RPMI7951 (cell line): ENCODE measurements around the gene KLHL17. TPM values are rescaled to one million over a fixed set of nuclear protein-coding genes. Genes with fewer than 3 reads are reported as not detected.

Experiments used
- DNase-seq: peaks from one replicate; pipeline ENCODE4 v3.0.0-alpha.2; 2012; ENCODE audit warnings: low read depth
- total RNA-seq: library from RNA; depleted of rRNA; stranded (reverse); fragments of >200 nt; shearing (Covaris generic); gene quantifications from 2 replicates; pipeline ENCODE4 v1.2.3, GENCODE V29; 2014

Gene KLHL17
- total RNA-seq, 1 experiment from 2014 or later, result 5.4 TPM

DNA sequence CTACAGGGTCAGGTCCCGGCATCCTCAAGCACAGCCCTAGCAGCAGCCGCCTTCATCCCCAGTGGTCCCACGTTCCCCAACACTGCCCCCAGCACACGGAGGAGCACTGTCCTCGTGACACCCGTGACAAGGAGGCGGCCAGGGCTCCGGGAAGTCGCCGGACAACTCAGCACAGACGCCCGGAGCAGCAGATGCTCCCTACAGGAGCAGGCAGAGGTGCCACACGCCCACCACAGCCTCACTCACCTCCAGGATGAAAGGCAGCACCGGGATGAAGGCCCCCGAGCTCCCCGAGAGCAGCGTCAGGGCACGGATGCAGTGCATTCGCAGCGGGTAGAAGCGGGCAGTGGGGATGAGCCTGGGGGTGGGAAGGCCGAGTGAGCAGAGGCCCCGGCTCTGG lies 9.5 kb upstream of the KLHL17 start:
- no peak for DNase-seq

DNA sequence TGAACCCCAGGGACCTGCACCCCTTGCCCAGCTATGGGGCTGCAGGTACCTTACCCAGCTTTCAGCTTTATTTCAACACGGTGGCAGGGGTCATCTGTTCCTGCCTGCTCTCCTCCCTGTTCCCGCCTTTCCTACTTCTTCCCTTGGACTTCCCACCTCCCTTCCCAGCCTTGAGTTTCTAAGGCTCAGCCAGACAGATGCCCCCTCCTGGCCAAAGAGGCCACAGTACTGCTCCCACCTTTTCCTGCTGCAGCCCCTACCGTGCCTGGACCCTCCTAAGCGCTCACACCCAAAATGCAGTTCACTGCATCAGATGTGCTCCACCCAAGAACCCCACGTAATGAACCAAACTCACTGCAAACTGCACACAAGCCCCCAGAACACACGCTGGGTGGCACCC lies 9.0 kb upstream of the KLHL17 start:
- peak; percentile 34 for DNase-seq

DNA sequence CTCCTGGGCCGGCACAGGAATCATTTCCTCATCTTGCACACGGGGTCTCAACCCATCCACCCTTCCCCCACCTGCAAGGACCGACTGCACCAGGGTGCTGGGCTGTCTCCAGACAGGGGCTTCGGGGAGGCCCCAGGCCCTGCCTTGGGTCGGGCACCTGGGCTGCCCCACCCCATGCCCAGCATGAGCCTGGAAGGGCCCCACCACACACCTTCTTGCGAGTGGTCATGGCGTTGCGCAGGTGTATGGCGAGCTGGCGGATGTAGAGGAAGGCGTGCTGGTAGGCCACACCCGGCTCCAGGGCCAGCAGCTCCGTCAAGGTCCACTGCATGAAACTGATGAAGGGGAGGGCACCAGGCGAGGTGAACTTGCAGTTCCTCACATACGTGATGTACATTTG lies 8.2 kb upstream of the KLHL17 start:
- no peak for DNase-seq

DNA sequence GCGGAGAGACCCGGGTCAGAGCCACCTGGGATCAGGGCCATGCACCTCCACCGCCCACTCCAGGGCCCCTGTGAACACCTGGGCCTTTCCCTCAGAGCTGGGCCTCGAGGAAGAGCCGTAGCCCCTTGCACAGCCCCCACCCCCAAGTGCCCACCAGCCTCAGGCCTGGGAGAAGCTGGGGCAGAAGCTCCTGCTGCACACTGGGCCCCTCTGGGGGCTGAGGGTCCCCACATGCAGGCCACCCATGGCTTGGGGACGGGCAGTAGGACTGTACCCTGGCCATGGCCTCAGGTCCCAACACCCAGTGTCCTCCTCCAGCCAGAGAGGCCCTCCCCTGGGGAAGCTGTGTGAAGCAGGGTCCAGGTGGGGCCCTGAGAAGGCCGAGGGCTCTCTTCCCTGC lies 7.8 kb upstream of the KLHL17 start:
- no peak for DNase-seq

DNA sequence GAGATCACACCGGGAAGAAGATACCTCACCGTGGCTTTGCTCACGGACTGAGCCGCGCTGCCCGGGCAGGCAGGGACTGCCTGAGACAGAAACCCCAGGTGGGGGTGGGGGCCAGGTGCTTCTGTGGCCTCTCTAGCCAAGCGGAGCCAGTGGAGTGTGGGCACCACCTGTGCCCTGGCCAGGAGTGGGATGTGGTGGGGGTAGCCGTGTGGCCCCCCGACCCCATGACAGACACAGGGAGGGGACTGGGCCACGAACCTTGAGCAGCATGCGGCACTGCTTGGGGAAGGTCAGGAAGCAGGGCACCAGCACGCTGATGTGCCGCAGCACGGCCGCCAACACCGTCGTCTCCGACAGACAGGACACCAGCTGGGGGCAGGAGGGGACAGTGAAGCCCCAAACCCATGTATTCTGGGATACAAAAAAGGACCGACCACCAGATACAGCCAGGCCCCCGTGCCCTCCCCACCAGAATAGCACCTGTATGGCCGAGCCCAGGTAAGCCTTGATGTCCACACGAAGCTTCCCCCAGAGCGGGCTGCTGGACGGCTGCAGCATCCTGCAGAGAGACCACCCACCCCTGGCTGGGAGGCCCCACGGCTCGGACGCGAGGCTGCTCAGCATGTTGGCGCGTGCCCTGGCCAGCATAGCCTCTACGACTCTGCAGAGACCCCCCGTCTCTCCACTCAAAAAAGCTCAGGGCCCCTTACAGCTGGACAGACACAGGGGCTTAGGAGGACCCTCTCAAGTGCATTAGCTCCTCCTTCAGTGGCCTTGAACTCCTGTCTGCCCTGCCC lies 6.7 kb upstream of the KLHL17 start:
- DNase-seq, result no peak

DNA sequence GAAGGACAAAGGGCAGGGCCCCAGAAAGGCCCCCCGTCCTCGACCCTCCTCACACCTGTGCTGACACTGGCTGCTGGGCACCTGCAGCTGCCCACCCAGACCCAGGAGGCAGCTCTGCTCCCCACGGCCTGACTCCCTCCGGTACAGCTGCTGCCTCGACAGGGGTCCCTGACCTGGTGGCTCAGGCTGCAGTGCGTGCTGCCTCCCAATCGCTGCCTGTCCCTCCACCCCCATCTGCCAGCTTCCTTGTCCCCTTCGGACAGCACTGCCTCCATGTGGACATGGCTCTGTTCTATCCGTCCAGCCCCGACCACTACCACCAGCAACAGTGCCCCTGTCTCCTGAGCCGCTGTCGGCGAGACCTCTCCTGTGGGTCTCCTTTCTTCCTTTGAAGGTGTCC lies 5.5 kb upstream of the KLHL17 start:
- DNase-seq, result no peak

DNA sequence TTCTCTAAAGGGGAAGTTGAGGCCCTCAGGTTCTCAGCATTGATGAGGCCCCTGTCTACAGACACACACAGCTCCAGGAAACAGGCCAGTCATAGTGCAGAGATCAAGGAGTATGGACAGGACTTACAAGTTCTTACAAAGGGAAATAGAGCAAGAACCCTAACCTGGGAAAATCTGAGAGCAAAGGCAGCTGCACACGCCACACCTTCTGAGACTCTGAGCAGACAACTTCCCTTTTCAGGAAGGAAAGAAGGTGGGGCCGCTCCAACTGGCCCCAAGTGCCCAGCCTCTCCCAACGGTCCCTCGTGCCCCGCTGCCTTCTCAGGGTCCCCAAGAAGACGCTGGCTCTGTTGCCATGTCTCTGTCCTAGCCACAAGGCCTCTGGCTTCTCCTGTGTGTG lies 4.9 kb upstream of the KLHL17 start:
- DNase-seq, result no peak

DNA sequence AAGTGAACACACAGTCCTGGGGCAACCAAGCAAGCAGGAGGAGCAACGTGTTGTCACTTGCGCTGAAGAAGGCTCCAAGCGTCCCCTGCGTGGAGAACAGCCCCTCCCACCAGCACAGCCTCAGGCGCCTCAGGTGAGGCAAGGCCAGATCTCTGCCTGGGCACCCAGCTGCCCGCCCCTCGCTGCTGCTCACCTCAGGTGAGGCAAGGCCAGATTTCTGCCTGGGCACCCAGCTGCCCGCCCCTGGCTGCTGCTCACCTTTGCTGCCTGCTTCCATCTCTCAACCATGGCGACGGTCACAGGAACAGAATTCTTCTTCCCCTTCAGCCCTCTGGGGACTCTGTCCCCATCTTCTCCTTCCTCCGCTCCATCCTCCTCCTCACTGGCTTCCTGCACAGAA lies 3.7 kb upstream of the KLHL17 start:
- no peak for DNase-seq

DNA sequence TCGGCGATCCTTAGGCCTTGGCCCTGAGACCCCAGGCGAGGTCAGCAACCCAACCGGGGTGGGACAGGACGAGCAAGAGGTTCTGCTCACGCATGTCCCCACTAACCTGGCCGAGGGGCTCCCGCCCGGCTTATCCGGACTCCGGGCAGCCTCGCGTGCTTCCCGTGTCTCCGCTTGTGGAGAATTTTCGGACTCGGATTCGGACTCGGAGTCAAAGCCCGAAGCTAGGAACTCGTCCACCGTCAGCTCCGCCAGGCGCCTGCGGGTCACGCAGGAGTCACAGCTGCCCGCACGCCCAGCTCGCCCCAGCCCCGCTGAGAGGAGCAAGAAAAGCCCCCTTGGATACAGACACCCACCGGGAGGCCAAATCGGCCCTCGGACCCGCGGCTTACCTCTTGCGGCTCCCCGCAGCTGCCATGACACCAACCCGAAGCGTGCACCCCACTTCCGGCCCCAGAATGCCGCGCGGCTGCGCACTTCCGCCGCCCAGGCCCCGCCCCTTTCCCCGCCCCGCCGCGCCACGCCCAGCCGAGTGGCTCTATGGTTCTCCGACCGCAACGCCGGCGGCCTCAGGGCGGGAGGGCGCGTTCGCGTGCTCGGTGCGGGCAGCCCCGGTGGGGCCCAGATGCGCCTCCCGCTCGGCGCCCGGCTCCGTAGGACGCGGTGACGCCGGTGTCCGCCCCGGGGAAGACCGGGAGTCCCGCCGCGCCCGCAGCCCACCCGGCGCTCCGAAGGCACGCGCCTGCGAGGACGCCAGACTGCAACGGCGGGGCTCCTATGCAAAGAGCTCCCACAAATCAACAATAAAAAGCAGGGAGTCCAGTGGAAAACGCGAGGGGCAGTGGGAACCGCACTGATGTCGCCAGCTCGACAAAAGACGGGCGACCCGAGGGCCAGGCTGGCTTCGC lies 1.3 kb upstream of the KLHL17 start, which contains the start of gene NOC2L:
Gene NOC2L (minus strand): TSS at position 434 of the 908 bp plus-strand sequence. CDS start 16 bp downstream, at position 418.
- peak; percentile 84 for DNase-seq

DNA sequence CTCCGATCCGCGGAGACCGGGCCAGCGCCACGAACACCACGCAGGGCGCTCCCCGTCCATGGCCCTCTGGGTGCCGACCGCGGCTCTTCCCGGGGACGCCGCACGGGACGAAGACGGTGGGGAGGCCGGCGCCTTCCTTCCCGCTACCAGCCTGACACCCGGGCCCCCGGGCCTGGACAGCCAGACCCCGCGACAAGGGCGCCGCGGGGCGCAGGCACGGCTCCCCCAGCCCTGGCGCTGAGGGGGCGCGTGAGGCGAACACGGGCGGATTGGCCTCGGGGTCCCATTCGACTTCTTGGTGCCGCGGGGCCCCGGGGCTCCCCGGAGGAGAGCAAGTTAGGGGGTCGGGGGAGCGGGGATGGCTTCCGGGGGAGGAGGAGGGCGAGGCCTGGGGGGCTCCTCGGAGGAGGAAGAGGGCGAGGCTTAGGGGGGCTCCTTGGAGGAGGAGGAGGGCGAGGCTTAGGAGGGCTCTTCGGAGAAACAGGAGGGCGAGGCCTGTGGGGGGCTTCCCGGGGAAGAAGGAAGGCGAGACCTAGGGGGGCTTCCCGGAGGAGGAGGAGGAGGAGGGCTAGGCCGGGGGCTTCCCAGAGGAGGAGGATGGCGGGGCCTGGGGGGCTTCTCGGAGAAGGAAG lies 537 bp upstream of the KLHL17 start:
- no peak for DNase-seq

DNA sequence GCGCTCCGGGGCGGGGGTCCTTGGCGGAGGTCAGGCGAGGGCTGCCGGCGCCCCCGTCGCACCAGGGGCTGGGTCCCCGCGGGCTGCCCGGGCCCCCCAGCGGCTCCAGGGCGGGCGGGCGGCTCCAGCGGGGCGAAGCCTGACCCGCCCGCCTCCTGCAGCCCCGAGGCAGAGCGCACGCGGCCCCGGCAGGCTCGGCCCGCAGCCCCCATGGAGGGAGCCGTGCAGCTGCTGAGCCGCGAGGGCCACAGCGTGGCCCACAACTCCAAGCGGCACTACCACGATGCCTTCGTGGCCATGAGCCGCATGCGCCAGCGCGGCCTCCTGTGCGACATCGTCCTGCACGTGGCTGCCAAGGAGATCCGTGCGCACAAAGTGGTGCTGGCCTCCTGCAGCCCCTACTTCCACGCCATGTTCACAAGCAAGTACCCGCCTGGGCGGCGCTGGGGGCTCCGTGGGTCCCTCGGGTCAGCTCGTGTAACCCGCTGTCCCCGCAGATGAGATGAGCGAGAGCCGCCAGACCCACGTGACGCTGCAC lies 817 bp downstream of the KLHL17 start:
- DNase-seq, result no peak

DNA sequence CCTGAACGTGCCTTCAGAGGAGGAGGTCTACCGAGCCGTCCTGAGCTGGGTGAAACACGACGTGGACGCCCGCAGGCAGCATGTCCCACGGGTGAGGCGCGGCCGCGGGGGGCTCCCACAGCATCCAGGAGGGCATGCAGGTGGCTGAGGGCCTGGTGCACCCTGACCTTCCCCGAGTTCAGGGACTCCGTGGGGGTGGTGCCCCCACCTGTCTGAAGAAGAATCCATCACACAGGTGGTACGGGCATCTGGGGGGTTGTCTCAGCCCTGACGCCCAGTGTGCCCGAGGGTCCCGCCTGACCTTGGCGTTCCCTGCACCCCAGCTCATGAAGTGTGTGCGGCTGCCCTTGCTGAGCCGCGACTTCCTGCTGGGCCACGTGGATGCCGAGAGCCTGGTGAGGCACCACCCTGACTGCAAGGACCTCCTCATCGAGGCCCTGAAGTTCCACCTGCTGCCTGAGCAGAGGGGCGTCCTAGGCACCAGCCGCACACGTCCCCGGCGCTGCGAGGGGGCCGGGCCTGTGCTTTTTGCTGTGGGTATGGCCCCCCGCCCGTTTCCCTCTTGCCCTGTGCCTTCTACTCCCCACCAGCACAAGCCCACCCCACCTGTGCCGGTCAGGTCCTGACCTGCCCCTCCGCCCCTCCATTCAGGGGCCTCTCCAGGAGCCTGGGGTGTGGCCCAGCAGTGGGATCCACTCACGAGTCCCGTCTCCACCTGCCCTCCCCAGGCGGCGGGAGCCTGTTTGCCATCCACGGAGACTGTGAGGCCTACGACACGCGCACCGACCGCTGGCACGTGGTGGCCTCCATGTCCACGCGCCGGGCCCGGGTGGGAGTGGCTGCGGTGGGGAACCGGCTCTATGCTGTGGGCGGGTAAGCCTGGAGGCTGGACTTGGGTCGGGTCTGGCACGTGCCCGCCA lies 2.3 kb downstream of the KLHL17 start:
- no peak for DNase-seq

DNA sequence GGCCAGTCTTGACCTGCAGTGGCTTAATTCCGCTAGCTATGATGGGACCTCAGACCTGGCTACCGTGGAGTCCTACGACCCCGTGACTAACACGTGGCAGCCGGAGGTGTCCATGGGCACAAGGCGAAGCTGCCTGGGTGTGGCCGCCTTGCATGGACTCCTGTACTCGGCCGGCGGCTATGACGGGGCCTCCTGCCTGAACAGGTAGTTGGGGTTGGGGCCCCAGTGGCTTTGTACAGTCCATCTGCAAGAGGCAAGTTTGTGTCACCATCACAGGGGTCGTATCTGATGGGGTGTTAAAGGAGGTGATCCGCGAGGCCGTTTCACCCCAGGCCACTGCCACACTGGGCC lies 2.9 kb downstream of the KLHL17 start:
- no peak for DNase-seq

DNA sequence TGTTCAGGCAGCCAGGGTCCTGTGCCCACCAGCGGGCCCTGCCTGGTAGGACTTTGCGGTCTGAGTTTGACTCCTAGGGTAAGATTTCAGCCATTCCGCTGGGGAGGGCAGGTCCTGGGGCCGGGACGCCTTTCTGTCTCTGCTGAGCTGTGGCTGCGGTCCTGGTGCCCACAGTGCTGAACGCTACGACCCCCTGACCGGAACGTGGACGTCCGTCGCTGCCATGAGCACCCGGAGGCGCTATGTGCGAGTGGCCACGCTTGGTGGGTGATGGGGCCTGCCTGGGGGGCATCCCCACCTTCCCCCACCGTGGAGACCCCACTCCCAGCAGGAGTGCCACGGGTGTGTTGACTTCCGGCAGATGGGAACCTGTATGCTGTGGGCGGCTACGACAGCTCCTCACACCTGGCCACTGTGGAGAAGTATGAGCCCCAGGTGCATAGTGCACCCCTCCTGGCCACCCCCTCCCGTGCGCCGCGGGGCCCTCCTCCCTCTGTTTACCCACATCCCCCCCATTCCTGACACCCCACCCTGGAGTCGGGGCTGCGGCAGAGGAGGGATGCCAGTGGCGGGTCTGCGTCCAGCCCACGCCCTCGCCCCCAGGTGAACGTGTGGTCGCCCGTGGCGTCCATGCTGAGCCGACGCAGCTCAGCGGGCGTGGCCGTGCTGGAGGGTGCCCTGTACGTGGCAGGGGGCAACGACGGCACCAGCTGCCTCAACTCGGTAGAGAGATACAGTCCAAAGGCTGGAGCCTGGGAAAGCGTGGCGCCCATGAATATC lies 3.6 kb downstream of the KLHL17 start:
- no peak for DNase-seq

DNA sequence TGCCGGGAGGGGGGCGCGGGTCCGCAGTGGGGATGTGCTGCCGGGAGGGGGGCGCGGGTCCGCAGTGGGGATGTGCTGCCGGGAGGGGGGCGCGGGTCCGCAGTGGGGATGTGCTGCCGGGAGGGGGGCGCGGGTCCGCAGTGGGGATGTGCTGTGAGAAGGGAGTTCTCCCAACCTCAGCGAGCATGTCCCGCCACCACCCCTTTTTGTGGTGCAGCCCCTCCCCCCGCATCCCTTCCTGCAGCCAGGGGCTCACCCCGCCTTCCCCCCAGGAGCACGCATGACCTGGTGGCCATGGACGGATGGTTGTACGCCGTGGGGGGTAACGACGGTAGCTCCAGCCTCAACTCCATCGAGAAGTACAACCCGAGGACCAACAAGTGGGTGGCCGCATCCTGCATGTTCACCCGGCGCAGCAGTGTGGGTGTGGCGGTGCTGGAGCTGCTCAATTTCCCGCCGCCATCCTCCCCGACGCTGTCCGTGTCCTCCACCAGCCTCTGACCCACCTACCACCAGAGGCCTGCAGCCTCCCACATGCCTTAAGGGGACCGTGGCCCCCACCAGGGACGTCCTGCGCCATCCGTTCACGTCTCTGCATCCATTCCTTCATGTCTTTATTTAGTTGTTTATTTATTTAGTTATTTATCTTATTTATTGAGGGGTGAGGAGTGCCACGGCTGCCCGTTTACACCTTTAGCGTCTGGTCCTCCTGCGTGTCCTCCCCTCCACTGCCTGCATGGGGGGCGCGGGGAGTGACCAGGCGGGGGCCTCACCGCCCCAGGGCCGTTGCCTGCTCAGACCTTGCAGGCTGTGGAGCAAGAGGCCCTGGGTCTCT lies 4.5 kb downstream of the KLHL17 start:
- no peak for DNase-seq

DNA sequence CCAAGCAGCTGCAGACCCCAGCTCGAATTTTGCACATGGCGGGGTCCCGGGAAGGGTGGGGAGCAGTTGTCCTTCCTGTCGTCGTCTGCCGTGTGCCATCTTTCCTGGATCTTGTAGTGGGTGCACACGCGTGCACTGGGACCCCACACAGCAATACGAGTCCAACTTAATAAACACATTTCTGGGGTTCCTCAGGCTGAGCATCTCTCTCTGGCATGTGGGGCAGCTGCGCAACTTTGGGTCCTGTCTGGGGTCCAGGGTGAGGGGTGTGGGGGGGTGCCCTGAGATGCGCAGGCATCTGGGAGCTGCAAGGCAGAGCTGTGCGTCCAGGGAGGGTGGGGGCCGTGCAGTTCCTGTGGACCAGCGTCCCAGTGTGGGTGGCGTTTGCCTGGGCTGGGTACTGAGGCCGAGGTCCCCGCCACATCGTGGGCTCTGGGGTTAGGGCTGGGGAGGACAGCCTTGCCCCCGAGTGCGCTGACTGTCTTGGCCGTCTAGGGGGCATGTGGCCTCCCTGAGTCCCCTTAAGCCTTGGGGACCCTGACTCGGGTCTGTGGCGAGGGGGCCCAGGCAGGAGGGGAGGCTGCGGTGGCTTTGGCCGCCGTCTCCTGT lies 5.2 kb downstream of the KLHL17 start:
- DNase-seq, result no peak

DNA sequence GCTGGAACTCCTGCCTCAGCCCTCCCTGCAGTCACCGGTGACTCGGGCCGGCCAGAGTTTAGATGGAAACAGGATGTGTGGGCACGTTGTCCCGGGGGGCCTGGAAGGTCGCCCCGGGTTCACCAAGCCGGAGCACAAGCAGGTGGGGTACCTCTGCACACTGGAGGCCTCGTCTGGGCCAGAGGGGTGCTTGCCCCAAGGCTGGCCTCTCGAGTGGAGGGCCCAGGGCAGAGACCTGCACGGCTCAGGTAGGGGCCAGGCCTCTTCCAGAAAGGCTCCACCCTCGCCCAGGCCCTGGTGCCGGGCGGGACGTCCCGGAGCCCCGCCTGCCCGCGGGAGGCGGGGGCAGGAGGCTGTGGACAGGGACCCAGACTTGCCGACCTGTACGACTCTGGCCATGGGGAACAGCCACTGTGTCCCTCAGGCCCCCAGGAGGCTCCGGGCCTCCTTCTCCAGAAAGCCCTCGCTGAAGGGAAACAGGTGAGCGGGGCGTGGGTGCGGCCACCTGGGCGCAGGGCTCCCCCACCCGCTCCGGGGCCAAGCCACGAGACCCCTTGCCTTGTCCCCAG lies 5.8 kb downstream of the KLHL17 start, which contains the start of gene PLEKHN1:
Gene PLEKHN1 (plus strand): TSS at position 348 of the 569 bp plus-strand sequence. CDS start 50 bp downstream, at position 398.
- peak; percentile 64 for DNase-seq

DNA sequence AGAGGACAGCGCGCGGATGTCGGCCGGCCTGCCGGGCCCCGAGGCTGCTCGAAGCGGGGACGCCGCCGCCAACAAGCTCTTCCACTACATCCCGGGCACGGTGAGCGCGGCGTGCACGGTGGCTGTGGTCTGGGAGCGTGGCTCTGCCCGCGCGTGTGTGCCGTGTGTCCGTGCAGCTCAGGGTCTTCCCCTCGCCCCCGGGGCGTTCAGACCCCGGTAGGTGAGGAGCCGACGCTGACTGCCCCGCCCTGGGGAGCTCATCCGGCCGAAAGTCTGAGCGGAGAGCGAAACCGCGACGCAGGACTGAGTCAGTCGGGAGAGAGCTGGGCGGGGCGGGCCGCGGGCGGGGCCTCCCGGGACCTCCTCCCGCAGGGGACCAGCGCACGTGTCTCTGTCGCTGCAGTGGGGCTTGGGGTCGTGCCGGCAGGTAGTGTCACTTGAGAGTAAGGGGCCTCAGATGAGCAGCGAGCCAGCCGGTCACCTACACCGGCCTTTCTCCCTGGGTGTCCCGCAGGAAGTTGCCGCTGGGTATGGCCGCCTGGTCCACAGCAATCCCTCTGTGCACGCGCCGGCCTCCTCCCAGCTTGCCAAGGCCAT lies 6.4 kb downstream of the KLHL17 start:
- DNase-seq, result peak; percentile 70
